Stimulated activated CD4-positive, alpha-beta T cell treated with anti-CD3 and anti-CD28 coated beads, TNF-alpha, amount 100 ng/mL, for 1 hour (primary cell): Measurements from ENCODE around the gene KRTAP10-3.

ENCODE experiments used
- DNase-seq, 3 donors: peaks; one replicate each; pipeline ENCODE4 v3.0.0-alpha.2; 2020; ENCODE audit warnings: low read depth in 3 of 3, low spot score in 1 of 3

KRTAP10-3 gene

DNA sequence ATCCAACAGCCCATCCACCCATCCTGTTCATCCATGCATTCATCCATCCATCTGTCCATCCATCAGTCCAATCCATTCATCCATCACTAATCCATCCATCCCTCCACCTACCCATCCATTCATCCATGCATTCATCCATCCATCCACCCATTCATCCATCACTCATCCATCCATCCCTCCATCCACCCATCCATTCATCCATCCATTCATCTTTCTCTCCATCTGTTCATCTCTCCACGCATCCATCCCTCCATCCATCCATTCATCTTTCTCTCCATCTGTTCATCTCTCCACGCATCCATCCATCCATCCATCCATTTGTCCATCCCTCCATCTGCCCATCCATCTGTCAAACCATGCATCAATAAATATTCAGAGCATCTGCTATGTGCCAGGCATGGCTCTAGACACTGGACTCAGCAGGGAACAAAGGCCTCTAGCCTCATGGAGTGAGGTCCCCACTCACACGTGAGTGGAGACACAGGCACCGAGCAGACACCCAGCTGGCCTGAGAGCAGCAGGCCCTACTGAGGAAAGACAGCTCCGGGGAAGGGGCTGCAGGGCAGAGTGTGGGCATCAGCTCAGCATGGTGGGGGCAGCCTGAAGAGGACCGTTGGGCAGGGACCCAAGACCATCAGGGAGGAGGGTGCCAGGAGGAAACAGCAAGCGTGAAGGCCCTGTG is 28.2 kb downstream of the KRTAP10-3 start:
- no peak for DNase-seq

DNA sequence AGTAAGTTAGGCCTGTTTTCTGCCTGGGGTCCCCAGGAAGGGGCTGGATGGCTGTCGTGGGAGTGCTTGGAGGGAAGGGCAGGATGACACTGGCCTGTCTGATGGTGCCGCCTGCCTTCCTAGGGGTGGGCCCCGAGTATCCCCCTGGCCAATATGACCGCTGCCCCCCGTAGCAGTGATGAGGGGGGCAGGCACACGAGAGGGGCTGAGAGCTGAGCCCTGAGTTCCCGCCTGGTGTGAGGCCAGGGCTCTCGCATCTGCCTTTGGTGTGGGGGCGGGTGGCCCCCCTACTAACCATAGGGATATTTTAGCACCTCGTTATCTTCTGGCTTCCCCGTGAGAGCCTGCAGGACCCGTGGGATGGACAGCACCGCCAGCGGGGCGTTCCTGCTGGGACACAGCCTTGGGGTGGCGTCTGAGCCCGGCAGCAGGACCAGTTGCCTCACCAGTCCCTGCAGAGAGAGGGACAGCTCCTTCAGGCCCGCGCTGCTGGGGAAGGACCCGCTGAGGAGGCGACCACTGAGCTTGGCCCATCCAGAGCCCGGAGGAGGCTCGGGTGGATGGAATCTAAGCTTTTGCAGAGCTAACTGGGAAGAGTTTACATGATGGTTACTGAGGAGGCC is 29.0 kb downstream of the KRTAP10-3 start:
- no peak for DNase-seq

DNA sequence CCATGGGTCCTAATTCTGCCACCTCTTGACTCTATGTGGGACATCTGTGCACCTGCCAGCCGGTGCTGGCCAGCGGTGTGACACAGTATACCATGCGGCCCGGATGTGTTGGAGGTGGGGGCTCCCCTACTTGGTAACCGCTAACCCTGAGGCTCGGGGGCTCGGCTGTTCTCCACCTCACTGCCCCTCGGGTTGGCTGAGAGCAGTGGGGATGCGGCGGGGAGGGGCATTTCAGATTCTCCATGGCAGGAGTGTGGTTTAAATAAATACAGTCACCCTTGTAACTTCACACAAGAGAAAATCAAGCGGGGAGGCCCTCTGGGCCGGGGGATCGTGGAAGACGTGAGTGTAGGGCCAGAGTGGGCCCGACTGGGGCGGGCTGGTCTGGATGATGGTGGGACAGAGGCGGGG is 29.6 kb downstream of the KRTAP10-3 start:
- DNase-seq: no peak

DNA sequence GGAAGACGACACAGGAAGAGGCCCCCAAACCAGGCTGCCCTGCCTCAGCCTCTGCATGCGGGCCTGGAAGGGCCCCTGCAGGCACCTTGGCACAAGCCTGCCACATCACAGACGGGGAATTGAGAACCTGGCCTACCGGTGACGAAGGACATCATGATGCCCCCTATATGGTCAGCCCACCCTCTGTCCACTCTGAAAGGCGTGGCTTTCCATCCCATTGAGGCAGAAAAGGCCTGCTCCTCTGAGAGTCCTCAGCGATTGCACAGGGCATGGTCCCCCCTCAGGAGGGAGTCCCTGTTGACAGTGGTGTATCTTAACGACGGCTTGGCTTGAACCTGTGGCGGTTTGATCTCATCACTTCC is 30.0 kb downstream of the KRTAP10-3 start:
- DNase-seq: no peak

DNA sequence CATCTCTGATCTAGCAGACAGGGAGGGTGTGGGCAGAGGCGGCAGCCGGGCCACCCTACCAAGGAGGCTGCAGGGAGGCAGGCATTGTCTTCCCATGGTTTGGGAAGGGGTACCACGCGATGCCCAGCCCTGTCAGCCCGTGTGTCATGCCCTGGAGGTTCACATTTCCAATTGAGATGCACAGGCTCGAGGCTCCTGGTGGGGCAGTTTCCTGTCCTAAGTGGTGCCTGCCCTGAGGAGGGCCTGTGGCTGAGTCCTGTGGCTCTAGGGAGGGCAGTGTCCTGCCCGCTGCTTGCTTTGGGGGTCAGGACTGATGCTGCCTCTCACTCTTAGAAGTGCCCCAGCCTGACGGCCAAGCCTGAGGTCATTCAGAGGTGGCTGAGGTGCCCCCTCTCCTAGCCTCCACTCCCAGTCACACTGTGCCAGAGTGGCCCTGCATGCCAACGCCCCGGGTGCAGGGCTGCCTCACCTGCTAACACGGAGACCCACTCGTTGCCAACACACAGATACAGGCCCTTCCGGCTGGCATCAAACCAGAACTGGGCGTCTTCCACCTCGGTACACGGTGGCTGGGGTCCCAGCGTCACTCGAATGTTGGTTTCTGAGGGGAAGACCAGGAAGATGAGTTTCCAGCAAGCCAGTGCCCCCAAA is 30.5 kb downstream of the KRTAP10-3 start:
- no peak for DNase-seq

DNA sequence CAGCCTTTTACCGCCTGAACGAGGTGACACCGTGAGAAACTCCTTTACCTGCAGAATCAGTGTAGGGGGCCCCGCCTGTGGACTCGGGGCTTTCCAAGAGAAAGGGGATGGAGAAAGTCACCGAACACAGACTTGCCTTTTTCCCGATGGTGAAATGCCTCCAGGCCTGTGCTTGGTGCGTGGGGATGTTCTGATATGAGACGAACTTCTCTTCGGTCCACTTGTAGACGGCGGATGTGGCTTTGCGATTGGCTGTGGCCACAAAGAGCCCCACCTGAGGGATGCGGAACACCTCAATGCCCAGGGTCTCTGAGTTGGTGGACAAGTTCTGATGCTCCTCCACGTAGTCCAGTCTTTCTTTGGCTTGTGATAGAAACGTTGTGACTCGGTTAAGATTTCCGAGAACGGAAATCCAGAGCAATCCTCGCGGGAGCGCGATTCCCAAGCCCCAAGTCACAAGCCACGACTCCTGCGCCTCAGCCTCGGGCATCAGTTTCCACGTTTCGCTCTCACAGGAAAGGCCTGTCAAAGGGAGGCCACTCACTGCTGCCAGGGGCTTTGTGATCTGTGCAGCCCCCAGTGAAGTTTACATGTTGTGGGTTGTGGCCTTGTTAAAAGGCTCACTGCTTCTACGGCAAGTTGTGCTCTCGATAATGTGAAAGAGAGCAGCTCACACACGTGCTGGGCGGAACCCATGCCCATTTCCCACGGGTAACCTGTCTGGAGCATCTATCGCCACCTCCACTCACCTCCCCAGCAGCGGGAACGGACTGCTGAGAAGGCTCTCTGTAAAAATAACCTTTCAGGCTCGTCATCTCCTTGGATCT is 31.2 kb downstream of the KRTAP10-3 start:
- DNase-seq: no peak

DNA sequence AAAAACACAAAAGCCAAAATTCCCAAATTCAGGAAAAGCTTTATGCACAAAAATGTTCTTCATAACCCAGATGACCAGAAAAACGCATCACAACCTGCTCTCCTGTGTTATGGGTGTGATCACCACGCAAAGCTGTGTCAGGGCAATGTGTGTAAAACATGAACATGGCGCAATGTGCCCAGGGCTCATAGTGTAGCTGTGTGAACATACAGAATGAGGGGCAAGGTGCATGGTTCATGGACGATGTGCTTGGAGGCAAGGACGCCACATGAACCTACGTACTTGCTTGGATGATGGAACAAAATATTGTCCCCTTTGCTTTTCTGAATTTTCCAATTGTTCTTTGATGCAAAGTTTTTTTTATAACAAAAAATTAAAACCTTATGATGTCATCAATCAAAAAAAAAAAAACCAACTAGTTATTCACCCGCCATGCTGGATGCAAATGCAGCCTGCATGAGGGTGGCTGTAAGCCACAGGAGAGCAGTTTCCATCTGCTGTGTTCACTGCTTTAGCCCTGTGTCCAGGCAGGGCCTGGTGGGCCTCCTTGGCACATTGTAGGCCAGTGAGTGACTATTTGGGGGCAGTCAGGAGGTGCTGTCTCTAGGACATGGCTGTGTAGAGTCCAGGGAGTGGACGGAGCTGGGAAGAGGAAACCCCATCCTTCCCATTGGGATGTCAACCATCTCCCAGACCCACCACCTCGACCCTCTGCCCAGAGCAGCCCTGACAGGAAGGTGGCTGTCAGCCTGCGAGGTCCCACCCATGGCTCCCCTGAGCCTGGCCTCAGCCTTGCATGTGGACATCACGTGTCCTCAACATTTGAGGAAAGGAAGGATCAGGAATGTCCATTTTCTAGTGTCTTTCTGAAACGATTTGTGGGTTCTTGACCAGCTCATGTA is 32.2 kb downstream of the KRTAP10-3 start:
- no peak for DNase-seq

DNA sequence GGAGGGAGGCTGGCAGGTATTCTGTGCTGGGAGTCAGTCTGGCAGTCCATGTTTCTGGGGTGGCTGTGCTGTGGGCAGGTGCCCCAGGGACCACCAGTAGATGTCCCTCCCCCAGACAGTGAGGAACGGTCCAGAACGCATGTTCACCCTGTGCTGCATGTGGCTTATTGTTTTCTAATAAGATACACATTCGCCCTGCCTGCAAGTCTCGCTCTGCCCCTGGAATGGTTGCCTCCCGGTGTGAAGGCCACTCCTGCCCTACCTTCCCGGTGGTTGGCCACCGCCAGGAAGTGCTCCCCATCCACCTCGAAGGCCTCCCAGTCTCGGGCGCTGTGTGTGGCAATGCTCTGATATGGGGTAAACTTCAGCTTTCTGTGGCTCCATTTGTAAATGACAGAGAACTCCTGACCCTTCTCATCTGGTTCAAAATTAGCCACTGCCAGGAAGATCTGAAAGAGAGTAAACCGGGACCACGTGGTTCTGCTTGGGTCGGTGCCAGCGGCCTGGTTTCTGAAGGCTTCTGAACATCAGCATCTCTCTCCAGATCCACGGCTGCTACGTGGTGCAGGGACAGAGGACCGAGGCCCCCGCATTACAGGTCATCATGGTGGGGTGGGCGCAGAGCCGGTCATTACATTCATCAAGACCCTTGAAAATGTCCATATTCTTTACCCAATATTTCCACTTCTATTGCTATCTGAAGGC is 33.1 kb downstream of the KRTAP10-3 start:
- no peak for DNase-seq

DNA sequence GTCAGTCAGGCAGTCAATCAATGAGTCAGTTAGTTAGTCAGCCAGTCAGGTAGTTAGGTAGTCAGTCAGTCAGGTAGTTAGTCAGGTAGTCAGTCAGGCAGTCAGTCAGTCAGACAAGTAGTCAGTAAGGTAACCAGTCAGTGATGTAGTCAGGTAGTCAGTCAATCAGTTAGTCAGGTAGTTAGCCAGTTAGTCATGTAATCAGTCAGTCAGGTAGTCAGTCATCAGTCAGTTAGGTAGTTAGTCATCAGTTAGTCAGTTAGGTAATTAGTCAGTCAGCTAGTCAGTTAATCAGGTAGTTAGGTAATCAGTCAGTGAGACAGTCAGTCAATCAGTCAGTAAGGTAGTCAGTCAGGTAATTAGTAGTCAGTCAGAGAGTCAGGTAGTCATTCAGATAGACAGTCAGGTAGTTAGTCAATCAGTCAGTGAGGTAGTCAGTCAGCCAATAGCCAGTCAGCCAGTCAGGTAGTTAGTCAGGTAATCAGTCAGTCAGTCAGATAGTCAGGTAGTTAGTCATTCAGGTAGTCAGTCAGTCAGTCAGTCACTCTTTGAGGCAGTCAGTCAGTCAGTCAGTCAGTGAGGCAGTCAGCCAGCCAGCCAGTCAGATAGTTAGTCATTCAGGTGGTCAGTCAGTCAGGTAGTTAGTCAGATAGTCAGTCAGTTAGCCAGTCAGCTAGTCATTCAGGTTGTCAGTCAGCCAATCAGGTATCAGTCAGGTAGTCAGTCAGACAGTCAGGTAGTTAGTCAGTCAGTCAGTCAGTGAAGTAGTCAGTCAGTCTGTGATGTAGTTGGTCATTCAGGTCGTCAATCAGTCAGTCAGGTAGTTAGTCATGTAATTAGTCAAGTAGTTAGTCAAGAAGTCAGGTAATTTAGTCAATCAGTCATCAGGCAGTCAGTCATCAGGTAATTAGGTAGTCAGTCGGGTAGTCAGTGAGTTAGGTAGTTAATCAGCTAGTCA is 33.9 kb downstream of the KRTAP10-3 start:
- DNase-seq: no peak

DNA sequence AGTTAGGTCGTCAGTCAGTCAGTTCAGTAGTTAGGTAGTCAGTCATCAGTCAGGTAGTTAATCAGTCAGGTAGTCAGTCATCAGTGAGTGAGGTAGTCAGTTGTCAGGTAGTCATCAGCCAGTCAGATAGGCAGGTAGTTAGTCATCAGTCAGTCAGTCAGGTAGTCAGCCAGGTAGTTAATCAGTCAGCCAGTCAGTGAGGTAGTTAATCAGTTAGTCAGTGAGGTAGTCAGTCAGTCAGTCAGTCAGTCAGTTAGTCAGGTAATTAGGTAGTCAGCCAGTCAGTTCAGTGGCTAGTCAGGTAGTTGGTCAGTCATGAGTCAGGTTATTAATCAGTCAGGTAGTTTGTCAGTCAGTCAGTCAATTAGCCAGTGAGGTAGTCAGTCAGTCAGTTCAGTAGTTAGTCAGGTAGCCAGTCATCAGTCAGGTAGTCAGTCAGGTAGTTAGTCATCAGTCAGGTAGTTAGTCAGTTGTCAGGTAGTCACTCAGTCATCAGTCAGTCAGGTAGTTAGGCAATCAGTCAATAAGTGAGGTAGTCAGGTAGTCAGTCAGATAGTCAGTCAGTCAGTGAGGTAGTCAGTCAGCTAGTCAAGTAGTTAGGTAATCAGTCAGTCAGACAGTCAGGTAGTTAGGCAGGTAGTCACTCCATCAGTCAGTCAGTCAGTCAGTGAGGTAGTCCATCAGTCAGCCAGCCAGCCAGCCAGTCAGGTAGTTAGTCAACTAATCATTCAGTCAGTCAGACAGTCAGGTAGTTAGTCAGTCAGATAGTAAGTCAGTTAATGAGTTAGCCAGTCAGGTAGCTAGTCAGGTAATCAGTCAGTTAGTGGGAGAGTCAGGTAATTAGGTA is 34.8 kb downstream of the KRTAP10-3 start:
- no peak for DNase-seq

DNA sequence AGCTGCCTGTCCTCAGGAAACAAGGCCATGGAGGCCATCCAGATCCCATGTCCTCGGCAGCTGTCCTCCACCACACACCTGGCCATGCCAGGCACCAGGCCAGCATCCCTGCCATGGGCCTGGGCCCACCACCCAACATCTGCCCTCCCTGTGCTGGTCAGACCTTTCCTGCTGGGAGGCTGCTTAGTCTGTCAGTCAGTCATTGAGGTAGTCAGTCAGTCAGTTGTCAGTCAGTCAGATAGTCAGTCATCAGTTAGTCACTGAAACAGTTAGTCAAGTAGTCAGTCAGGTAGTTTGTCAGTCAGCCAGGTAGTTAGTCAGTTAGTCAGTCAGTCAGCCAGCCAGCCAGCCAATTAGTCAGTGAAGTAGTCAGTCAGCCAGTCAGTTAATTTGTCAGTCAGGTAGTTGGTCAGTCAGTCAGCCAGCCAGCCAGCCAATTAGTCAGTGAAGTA is 35.8 kb downstream of the KRTAP10-3 start:
- no peak for DNase-seq

DNA sequence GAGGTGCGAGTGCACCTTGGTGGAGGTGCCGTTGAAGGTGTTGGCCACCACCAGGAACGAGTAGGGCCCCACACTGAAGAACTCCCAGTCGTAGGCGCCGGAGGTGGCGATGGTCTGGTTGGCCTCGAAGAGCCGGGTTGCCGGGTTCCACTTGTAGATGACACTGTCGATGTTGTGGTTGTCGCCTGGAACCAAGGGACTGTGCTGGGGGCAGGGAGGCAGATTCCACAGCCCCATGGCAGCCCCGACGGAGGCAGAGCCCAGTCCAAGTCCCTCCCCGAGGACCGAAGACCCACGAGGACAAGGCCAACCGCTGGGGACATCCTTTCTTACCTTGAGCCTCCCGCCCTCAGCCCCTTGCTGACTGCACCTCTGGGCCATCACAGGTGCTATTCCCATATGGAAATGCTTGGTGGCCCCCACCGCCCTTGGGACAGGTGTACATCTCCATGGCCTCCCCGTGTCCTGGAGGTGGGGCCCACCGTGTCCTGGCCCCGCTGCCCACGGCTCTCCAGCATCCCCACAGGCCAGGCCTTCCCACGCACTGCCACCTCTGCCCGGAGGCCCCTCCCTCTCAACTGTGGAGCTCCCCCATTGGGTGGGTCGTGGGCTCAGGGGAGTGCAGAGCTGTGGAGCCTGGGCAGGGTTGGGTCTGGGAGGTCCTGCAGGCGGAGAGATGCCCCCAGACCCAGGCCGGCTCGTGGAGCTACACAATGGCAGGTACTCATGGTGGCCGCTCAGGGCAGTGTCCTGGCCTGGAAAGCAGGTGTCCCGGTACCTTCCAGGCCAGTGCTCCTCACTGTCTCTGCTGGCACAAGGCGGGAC is 36.5 kb downstream of the KRTAP10-3 start:
- no peak for DNase-seq

DNA sequence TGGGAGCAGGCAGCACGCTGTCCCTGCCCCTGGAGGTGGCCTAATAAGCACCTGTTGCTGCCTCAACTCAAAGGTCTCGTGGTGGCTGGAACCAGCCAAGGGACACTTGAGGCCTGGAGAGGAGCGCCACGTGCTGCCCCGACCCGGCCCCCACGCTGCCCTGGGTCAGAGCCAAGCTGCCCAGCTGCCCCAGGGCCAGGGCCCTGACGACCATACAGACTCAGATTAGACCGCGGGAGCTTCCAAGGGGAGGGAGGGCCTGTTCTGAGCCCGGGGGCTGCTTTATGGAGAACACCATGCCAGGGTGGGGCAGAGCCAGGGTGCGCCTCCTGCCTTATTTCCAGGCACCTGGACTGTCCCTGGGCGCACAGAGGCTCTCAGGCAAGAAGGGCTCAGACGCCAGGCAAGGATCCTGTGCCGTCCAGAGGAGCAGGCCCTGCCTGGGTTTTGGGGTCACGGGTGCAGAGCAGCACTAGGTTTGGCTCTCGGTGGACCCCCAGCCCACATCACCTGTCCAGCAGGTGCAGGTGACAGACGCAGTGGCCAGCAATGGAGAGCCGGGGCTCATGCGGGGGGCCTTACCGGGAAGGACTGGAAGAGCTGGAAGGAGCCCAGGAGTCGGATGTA is 37.2 kb downstream of the KRTAP10-3 start:
- DNase-seq: no peak

DNA sequence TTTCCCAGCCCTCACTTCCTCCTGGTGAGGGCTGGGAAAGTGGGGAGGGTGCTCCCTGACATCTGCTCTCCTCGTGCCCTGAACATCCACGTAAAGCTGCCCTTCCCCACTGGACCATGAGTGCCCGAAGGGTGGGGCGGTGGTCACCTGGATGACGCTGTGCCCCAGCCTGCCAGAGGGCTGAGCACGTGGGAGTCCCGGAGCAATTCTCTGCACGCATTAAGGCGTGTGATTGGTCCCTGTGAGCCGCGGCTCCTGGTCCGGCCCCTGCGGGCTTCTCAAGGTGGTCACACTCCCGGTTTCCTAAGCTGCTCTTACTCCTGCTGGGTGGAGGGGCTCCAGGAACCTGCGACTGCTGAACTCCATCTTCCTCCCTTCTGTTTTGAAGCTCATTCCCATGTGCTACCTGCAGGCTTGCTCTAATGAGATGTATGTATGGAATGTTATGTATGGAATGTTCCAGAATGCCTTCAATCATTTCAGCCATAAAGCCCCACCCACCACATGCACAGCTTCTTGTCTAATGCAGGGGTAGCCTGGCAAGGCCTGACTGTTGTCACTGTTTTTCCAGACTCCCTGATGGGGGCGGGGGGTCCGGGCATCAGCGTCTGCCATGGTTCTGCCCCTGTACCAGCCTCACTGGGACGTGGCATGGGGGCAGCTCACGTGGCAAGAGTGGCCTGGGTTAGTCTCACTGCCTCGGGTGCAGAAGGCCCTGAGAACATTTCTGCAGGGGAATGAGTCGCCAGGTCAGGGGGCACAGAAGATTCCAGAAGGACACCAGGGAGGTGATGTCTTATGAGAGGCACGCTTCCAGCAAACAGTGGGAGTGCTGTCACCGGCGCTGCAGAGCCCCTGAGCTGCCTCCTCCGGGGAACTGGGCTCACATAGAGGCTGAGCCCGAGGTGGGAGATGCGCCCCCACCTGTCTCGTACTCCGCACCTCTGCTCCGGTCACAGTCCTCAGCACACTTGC is 38.0 kb downstream of the KRTAP10-3 start:
- DNase-seq: no peak
